ENCODE data around the gene PIK3C2A. TPM values are rescaled to one million over a fixed set of nuclear protein-coding genes. Genes with fewer than 3 reads are reported as not detected.

Gene PIK3C2A
- total and polyA plus RNA-seq, 2 donors (not counting 1 experiment from before 2014, with no cell fraction given): 7.0 to 48.8 TPM

DNA sequence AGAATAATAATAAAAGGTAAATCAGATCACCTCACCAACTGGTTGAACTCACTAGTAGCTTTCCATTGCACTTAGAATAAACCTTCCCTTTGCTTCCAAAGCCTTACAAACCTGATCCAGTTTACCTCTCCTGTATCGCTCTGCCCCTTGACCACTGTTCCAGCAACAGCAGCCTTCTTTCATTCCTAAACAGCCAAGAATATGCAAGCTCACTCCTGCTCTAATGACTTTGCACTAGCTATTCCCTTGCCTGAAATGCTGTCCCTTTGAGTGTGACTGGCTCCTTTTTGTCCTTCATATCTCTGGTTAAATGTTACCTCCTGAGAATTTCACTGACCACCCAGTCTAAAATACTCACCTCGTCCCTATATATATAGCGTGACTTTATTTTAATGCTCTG is 9.6 kb upstream of the PIK3C2A start:
- Histone ChIP-seq H3K4me3 (ENCODE audit: control extremely low read depth in 1 of 5, extremely low read depth in 1 of 5, insufficient read depth in 1 of 5, low read depth in 2 of 5, low read length in 4 of 5) (no peak overlapping the region), H3K36me3 (replicated peaks in 1 of 2; ENCODE audit: control extremely low read depth in 1 of 2, control insufficient read depth in 1 of 2, extremely low read depth in 1 of 2, insufficient read depth in 2 of 2, low read length in 1 of 2) (no peaks in the 10 kb centered on the region), H3K9ac (ENCODE audit: low read length) (no peak overlapping the region), H3K9me3 (ENCODE audit: control extremely low read depth in 1 of 3, control insufficient read depth in 2 of 3, insufficient read depth in 1 of 3, low read length in 2 of 3) (peaks cover 0 to 4% (median 0%) of the 10 kb centered on the region in 3 donors), H3K4me1 (ENCODE audit: control insufficient read depth in 2 of 2, insufficient read depth in 2 of 2, low read length in 2 of 2) (no peaks in the 10 kb centered on the region), H2AFZ (ENCODE audit: insufficient read depth, low read depth, low read length, poor library complexity, severe bottlenecking) (no peak overlapping the region), H3K27ac (ENCODE audit: low read length in 2 of 2) (no peak overlapping the region), H3K4me2 (replicated peaks; ENCODE audit: low read depth, low read length, poor library complexity, severe bottlenecking) (no peak overlapping the region), H3K79me2 (ENCODE audit: control insufficient read depth, insufficient read depth, low read length) (no peaks in the 10 kb centered on the region), H4K20me1 (ENCODE audit: control insufficient read depth, insufficient read depth, low read length, poor library complexity, severe bottlenecking) (no peaks in the 10 kb centered on the region), H3K27me3 (replicated peaks in 1 of 4; ENCODE audit: control extremely low read depth in 1 of 4, control insufficient read depth in 3 of 4, insufficient read depth in 4 of 4, low read length in 3 of 4) (no peaks in the 10 kb centered on the region)
- Mint-ChIP-seq H3K4me3 (no peak overlapping the region), H3K27me3 (no peaks in the 10 kb centered on the region), H3K9me3 (ENCODE audit: insufficient read depth) (no peaks in the 10 kb centered on the region), H3K27ac (no peak overlapping the region), H3K4me1 (peaks cover 1% of the 10 kb centered on the region)
- intact Hi-C loops (cut with micrococcal nuclease): no loop called here
- CTCF ChIA-PET: no interaction called here
- TF ChIP-seq, protein P1, sequence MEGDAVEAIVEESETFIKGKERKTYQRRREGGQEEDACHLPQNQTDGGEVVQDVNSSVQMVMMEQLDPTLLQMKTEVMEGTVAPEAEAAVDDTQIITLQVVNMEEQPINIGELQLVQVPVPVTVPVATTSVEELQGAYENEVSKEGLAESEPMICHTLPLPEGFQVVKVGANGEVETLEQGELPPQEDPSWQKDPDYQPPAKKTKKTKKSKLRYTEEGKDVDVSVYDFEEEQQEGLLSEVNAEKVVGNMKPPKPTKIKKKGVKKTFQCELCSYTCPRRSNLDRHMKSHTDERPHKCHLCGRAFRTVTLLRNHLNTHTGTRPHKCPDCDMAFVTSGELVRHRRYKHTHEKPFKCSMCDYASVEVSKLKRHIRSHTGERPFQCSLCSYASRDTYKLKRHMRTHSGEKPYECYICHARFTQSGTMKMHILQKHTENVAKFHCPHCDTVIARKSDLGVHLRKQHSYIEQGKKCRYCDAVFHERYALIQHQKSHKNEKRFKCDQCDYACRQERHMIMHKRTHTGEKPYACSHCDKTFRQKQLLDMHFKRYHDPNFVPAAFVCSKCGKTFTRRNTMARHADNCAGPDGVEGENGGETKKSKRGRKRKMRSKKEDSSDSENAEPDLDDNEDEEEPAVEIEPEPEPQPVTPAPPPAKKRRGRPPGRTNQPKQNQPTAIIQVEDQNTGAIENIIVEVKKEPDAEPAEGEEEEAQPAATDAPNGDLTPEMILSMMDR (IDR thresholded peaks at IDR 0.05): no peak
- no peak for TF ChIP-seq EZH2 (IDR thresholded peaks at IDR 0.05; ENCODE audit: borderline replicate concordance, insufficient read depth, low read depth, low read length, poor library complexity, severe bottlenecking)
- WGBS (ENCODE audit: insufficient coverage): 100% methylated on average over 1 of the region's 3 CpGs
- POLR2A ChIA-PET: no interaction called here
- no peak for DNase-seq
- ATAC-seq (ENCODE audit: low read depth): no peak

DNA sequence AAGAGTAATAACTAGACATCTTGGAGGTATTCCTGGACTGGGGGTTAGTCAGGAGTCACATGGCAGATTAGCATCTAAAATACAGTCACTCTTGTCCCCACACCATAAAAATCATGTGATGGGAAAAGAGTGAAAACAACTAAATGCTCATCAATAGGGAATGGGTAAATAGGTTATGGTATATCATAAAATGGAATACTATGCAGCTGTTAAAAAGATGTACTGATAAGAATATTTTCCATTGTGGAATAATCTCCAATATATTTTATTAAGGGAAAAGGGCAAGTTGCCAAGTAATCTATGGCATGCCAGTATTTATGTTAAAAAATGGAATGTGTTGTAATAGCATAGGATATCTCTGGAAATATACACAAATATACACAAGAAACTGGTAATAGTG is 6.6 kb upstream of the PIK3C2A start:
- no peak for DNase-seq
- TF ChIP-seq, protein P1 (IDR thresholded peaks at IDR 0.05): no peak
- no peak for TF ChIP-seq EZH2 (IDR thresholded peaks at IDR 0.05; ENCODE audit: borderline replicate concordance, insufficient read depth, low read depth, low read length, poor library complexity, severe bottlenecking)
- Histone ChIP-seq H3K4me2 (replicated peaks; ENCODE audit: low read depth, low read length, poor library complexity, severe bottlenecking) (no peak overlapping the region), H3K27me3 (replicated peaks in 1 of 4; ENCODE audit: control extremely low read depth in 1 of 4, control insufficient read depth in 3 of 4, insufficient read depth in 4 of 4, low read length in 3 of 4) (no peaks in the 10 kb centered on the region), H3K4me3 (ENCODE audit: control extremely low read depth in 1 of 5, extremely low read depth in 1 of 5, insufficient read depth in 1 of 5, low read depth in 2 of 5, low read length in 4 of 5) (no peak overlapping the region), H3K27ac (ENCODE audit: low read length in 2 of 2) (no peak overlapping the region), H3K79me2 (ENCODE audit: control insufficient read depth, insufficient read depth, low read length) (no peaks in the 10 kb centered on the region), H3K36me3 (replicated peaks in 1 of 2; ENCODE audit: control extremely low read depth in 1 of 2, control insufficient read depth in 1 of 2, extremely low read depth in 1 of 2, insufficient read depth in 2 of 2, low read length in 1 of 2) (no peaks in the 10 kb centered on the region), H3K4me1 (ENCODE audit: control insufficient read depth in 2 of 2, insufficient read depth in 2 of 2, low read length in 2 of 2) (peaks cover 5 to 10% of the 10 kb centered on the region in 2 donors), H4K20me1 (ENCODE audit: control insufficient read depth, insufficient read depth, low read length, poor library complexity, severe bottlenecking) (no peaks in the 10 kb centered on the region), H3K9me3 (ENCODE audit: control extremely low read depth in 1 of 3, control insufficient read depth in 2 of 3, insufficient read depth in 1 of 3, low read length in 2 of 3) (peaks cover 0 to 4% (median 0%) of the 10 kb centered on the region in 3 donors), H2AFZ (ENCODE audit: insufficient read depth, low read depth, low read length, poor library complexity, severe bottlenecking) (no peak overlapping the region), H3K9ac (ENCODE audit: low read length) (no peak overlapping the region)
- ATAC-seq (ENCODE audit: low read depth): no peak
- H3K4me1 Mint-ChIP-seq: peaks cover 6% of the 10 kb centered on the region
- H3K4me3 Mint-ChIP-seq: no peak overlapping the region
- H3K27me3 Mint-ChIP-seq: no peaks in the 10 kb centered on the region
- intact Hi-C loops (cut with micrococcal nuclease): no loop called here
- H3K9me3 Mint-ChIP-seq (ENCODE audit: insufficient read depth): no peaks in the 10 kb centered on the region
- no peak overlapping the region for H3K27ac Mint-ChIP-seq
- CTCF ChIA-PET: no interaction called here
- POLR2A ChIA-PET: no interaction called here
